ENCODE results near the gene FADS1. TPM values are rescaled to one million over a fixed set of nuclear protein-coding genes. Genes with fewer than 3 reads are reported as not detected.

FADS1 gene
- total RNA-seq, 4 donors from 2014 or later = 7.3 to 58.6 (median 21.8) TPM

DNA sequence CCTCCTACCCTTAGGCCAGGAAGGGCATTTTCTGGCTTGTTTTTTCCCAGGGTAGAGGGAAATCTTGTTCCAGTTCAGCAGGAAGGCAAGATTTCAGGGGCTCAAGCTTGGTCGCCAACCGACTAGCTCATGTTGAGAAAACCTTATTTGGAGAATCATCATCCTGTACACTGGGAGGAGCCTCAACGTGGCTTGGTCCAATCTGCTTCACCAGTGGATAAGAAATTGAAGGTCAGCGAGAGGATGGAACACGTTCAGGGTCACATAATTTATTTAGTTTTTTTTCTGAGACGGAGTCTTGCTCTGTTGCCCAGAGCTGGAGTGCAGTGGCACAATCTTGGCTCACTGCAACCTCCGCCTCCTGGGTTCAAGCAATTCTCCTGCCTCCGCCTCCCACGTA, 31.8 kb upstream of the FADS1 start:
- 91 to 95% methylated on average over 9 of the region's 9 CpGs for WGBS, 2 donors
- intact Hi-C loops (cut with DNase I; ENCODE audit: low total_unique reads) = no loop called here
- TF ChIP-seq CTCF (IDR thresholded peaks at IDR 0.05) (no peak), POLR2A (IDR thresholded peaks at IDR 0.05) (no peak)
- no peak for DNase-seq (ENCODE audit: low spot score in 2 of 2)
- H3K4me3 ChIP-seq (ENCODE audit: low read depth, poor library complexity, severe bottlenecking) = no peak overlapping the region

DNA sequence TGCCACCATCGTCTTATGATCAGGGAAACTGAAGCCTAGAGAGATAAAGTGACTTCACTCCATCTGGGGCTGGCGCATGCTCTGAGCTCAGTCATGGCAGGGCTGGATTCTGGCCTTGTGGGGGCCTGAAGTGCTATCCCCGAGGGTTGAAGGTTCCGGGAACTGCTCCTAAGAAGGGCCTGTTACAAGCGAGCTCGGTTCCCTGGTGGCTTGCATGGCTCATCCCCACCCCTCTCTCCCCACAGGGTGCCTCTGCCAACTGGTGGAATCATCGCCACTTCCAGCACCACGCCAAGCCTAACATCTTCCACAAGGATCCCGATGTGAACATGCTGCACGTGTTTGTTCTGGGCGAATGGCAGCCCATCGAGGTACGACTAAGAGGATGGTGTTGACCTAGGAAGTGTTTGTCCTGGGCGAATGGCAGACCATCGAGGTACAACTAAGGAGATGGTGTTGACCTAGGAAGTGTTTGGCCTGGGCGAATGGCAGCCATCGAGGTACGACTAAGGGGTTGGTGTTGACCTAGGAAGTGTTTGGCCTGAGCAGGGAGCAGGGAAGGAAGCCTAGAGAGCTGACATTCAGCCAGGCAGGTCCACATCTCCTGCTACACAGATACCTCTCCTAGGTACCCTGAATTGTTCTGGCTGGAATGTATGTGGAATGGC, 31.2 kb upstream of the FADS1 start:
- TF ChIP-seq POLR2A (IDR thresholded peaks at IDR 0.05) = no peak
- no peak for TF ChIP-seq CTCF (IDR thresholded peaks at IDR 0.05)
- H3K4me3 ChIP-seq (ENCODE audit: low read depth, poor library complexity, severe bottlenecking) = no peak overlapping the region
- intact Hi-C loops (cut with DNase I; ENCODE audit: low total_unique reads) = no loop called here
- DNase-seq (ENCODE audit: low spot score in 2 of 2) = no peak
- WGBS, 2 donors = 90 to 93% methylated on average over 17 to 18 of the region's 18 CpGs

GRCh38 chr11:61846362-61847020, 29.7 kb upstream of the FADS1 start:
- no peak for DNase-seq (ENCODE audit: low spot score in 2 of 2)
- no peak for TF ChIP-seq CTCF (IDR thresholded peaks at IDR 0.05)
- no peak for TF ChIP-seq POLR2A (IDR thresholded peaks at IDR 0.05)
- WGBS, 2 donors = 80 to 86% methylated on average over 10 of the region's 10 CpGs
- intact Hi-C loops (cut with DNase I; ENCODE audit: low total_unique reads) = no loop called here
- no peak overlapping the region for H3K4me3 ChIP-seq (ENCODE audit: low read depth, poor library complexity, severe bottlenecking)

- intact Hi-C loops (cut with DNase I; ENCODE audit: low total_unique reads) = no loop called here
- no peak for DNase-seq (ENCODE audit: low spot score in 2 of 2)
- 78 to 83% methylated on average over 15 to 16 of the region's 16 CpGs for WGBS, 2 donors
- no peak for TF ChIP-seq POLR2A (IDR thresholded peaks at IDR 0.05)
- no peak for TF ChIP-seq CTCF (IDR thresholded peaks at IDR 0.05)
- H3K4me3 ChIP-seq (ENCODE audit: low read depth, poor library complexity, severe bottlenecking) = no peak overlapping the region
Observed at GRCh38 chr11:61844909-61845565, 28.2 kb upstream of the FADS1 start.

GRCh38 chr11:61842528-61842820, 25.7 kb upstream of the FADS1 start:
- no peak overlapping the region for H3K4me3 ChIP-seq (ENCODE audit: low read depth, poor library complexity, severe bottlenecking)
- no peak for TF ChIP-seq POLR2A (IDR thresholded peaks at IDR 0.05)
- TF ChIP-seq CTCF (IDR thresholded peaks at IDR 0.05) = no peak
- intact Hi-C loops (cut with DNase I; ENCODE audit: low total_unique reads) = no loop called here
- DNase-seq (ENCODE audit: low spot score in 2 of 2) = no peak
- WGBS, 2 donors = 97% methylated on average over 7 of the region's 7 CpGs
